ENCODE results near the gene CCR2.
"Not testable (repeated sequence)": the region's sequence is repeated elsewhere in the genome, so short reads cannot be mapped to it uniquely, and the experiment has no call there.

CCR2 gene

GRCh38 chr3:46391526-46391925 is 37.6 kb downstream of the CCR2 start:
- H3K36me3 ChIP-seq (ENCODE audit: control insufficient read depth in 1 of 2, insufficient read depth in 2 of 2, low read length in 2 of 2); H3K9ac ChIP-seq (ENCODE audit: low read depth in 1 of 2, low read length in 2 of 2); H3K4me3 ChIP-seq (ENCODE audit: low read depth in 1 of 2, low read length in 2 of 2); H3K27me3 ChIP-seq (ENCODE audit: control insufficient read depth in 1 of 2, insufficient read depth in 2 of 2, low read length in 2 of 2); H3K4me1 ChIP-seq (ENCODE audit: control insufficient read depth in 1 of 2, insufficient read depth in 2 of 2, low read length in 2 of 2); H3K27ac ChIP-seq (ENCODE audit: low read depth, low read length); H3K9me3 ChIP-seq (ENCODE audit: control insufficient read depth in 1 of 2, low read length in 2 of 2): not testable (repeated sequence)

DNA sequence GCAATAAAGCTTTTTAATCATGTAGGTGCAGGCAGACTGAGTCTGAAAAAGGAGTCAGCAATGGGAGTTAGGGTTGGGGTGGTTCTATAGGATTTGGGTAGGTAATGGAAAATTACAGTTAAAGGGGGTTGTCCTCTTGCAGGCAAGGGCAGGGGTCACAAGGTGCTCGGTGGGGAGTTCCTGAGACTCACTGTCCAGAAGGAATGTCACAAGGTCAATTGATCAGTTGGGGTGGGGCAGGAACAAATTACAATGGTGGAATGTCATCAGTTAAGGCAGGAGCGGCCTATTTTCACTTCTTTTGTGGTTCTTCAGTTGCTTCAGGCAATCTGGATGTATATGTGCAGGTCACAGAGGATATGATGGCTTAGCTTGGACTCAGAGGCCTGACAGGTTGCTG is 39.1 kb downstream of the CCR2 start:
- Histone ChIP-seq H3K27ac (ENCODE audit: low read depth, low read length) (no peak overlapping the region), H3K9ac (ENCODE audit: low read depth in 1 of 2, low read length in 2 of 2) (no peak overlapping the region), H3K4me1 (ENCODE audit: control insufficient read depth in 1 of 2, insufficient read depth in 2 of 2, low read length in 2 of 2) (peaks cover 6 to 7% of the 10 kb centered on the region in 2 donors), H3K36me3 (ENCODE audit: control insufficient read depth in 1 of 2, insufficient read depth in 2 of 2, low read length in 2 of 2) (no peaks in the 10 kb centered on the region), H3K9me3 (ENCODE audit: control insufficient read depth in 1 of 2, low read length in 2 of 2) (no peaks in the 10 kb centered on the region), H3K4me3 (ENCODE audit: low read depth in 1 of 2, low read length in 2 of 2) (no peak overlapping the region), H3K27me3 (ENCODE audit: control insufficient read depth in 1 of 2, insufficient read depth in 2 of 2, low read length in 2 of 2) (no peaks in the 10 kb centered on the region)

GRCh38 chr3:46393554-46394434 is 39.9 kb downstream of the CCR2 start:
- no peaks in the 10 kb centered on the region for H3K27me3 ChIP-seq (ENCODE audit: control insufficient read depth in 1 of 2, insufficient read depth in 2 of 2, low read length in 2 of 2)
- H3K27ac ChIP-seq (ENCODE audit: low read depth, low read length), result no peak overlapping the region
- H3K9ac ChIP-seq (ENCODE audit: low read depth in 1 of 2, low read length in 2 of 2), result no peak overlapping the region
- H3K4me3 ChIP-seq (ENCODE audit: low read depth in 1 of 2, low read length in 2 of 2), result no peak overlapping the region
- no peaks in the 10 kb centered on the region for H3K36me3 ChIP-seq (ENCODE audit: control insufficient read depth in 1 of 2, insufficient read depth in 2 of 2, low read length in 2 of 2)
- no peaks in the 10 kb centered on the region for H3K9me3 ChIP-seq (ENCODE audit: control insufficient read depth in 1 of 2, low read length in 2 of 2)
- peaks cover 6 to 7% of the 10 kb centered on the region in 2 donors for H3K4me1 ChIP-seq (ENCODE audit: control insufficient read depth in 1 of 2, insufficient read depth in 2 of 2, low read length in 2 of 2)

DNA sequence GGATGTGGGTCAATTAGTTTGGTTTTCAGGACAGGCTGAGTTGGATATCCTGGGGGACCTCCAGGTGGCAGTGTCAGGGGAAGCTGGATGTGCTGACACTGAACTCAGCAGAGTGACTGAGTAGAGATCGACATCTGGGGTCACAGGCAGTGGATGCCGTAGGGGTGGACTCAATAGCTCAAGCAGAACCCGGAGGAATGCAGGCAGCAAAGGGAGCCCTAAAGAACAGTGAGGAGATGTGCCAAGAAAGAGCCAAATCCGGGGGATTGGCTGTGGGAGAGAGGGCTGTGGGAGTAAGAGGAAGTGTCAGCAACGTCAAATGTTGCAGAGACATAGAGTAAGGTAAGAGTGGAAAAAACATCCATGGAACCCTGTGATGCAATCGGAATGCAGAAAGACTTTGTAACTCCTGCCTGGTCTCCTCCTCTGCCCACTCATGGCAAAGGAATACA is 41.3 kb downstream of the CCR2 start:
- Histone ChIP-seq H3K36me3 (ENCODE audit: control insufficient read depth in 1 of 2, insufficient read depth in 2 of 2, low read length in 2 of 2) (no peaks in the 10 kb centered on the region), H3K27me3 (ENCODE audit: control insufficient read depth in 1 of 2, insufficient read depth in 2 of 2, low read length in 2 of 2) (no peaks in the 10 kb centered on the region), H3K4me1 (ENCODE audit: control insufficient read depth in 1 of 2, insufficient read depth in 2 of 2, low read length in 2 of 2) (peaks cover 6 to 7% of the 10 kb centered on the region in 2 donors), H3K4me3 (ENCODE audit: low read depth in 1 of 2, low read length in 2 of 2) (no peak overlapping the region), H3K27ac (ENCODE audit: low read depth, low read length) (no peak overlapping the region), H3K9me3 (ENCODE audit: control insufficient read depth in 1 of 2, low read length in 2 of 2) (no peaks in the 10 kb centered on the region), H3K9ac (ENCODE audit: low read depth in 1 of 2, low read length in 2 of 2) (no peak overlapping the region)

DNA sequence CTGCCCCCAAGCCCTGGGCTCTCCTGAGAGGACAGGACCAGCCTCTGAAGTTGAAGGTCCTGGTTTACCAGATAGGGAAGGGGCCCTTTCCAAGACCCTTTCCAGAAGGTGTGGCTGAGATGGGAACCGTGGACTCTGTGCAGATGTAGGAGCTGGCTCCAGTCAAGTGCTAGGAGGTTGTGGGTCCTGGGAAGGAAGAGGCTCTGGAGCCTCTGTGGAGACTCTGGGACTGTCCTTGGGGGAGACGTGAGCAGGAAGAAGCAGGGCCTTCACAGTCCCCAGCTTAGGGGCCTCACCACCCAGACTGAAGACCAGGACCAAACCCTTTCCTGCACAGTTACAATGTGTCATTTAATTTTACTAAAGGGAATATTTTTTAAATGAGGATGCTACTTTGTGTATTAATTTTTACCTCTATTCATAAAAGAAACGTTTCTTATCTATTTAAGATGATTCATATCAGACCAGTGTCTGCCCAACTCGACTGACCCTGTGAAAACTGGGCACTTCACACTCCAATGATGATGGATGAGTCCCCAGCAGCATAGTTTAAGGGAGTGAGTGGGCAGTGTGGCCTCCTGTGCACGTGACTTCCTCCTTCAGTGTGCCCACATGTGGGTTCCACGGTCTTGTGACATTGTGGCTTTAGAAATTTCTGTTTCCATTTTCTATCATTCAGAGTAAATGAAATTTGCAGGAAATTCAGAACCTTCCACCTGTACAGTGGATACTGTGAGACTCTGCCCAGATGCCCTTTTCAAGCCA is 42.0 kb downstream of the CCR2 start:
- H3K9ac ChIP-seq (ENCODE audit: low read depth in 1 of 2, low read length in 2 of 2), result no peak overlapping the region
- no peak overlapping the region for H3K27ac ChIP-seq (ENCODE audit: low read depth, low read length)
- H3K9me3 ChIP-seq (ENCODE audit: control insufficient read depth in 1 of 2, low read length in 2 of 2), result no peaks in the 10 kb centered on the region
- H3K36me3 ChIP-seq (ENCODE audit: control insufficient read depth in 1 of 2, insufficient read depth in 2 of 2, low read length in 2 of 2), result no peaks in the 10 kb centered on the region
- H3K4me3 ChIP-seq (ENCODE audit: low read depth in 1 of 2, low read length in 2 of 2), result no peak overlapping the region
- H3K4me1 ChIP-seq (ENCODE audit: control insufficient read depth in 1 of 2, insufficient read depth in 2 of 2, low read length in 2 of 2), result peaks cover 6 to 7% of the 10 kb centered on the region in 2 donors
- H3K27me3 ChIP-seq (ENCODE audit: control insufficient read depth in 1 of 2, insufficient read depth in 2 of 2, low read length in 2 of 2), result no peaks in the 10 kb centered on the region

DNA sequence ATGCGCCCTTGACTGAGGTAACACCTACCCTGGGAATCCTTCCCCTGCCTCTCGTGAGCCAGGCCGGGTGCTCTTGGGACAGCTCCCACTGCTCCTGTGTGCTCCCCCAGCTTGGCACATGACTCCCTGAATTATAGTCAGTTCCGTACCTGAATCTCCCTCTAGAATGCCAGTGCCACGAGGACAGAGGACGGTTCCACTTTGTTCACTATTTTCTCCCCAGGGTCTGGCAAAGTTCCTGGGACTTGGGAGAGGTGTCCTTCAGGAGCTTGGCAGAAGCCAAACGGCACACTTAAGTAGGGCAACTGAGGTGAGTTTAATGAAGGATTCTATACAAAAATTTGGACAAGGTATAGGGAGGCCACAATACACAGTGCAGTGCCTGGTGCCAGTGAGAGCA is 43.2 kb downstream of the CCR2 start:
- Histone ChIP-seq H3K9me3 (ENCODE audit: control insufficient read depth in 1 of 2, low read length in 2 of 2) (no peaks in the 10 kb centered on the region), H3K27ac (ENCODE audit: low read depth, low read length) (no peak overlapping the region), H3K27me3 (ENCODE audit: control insufficient read depth in 1 of 2, insufficient read depth in 2 of 2, low read length in 2 of 2) (no peaks in the 10 kb centered on the region), H3K9ac (ENCODE audit: low read depth in 1 of 2, low read length in 2 of 2) (no peak overlapping the region), H3K4me1 (ENCODE audit: control insufficient read depth in 1 of 2, insufficient read depth in 2 of 2, low read length in 2 of 2) (peaks cover 6 to 7% of the 10 kb centered on the region in 2 donors), H3K4me3 (ENCODE audit: low read depth in 1 of 2, low read length in 2 of 2) (no peak overlapping the region), H3K36me3 (ENCODE audit: control insufficient read depth in 1 of 2, insufficient read depth in 2 of 2, low read length in 2 of 2) (no peaks in the 10 kb centered on the region)

- no peak overlapping the region for H3K27ac ChIP-seq (ENCODE audit: low read depth, low read length)
- H3K9me3 ChIP-seq (ENCODE audit: control insufficient read depth in 1 of 2, low read length in 2 of 2), result no peaks in the 10 kb centered on the region
- no peak overlapping the region for H3K9ac ChIP-seq (ENCODE audit: low read depth in 1 of 2, low read length in 2 of 2)
- H3K27me3 ChIP-seq (ENCODE audit: control insufficient read depth in 1 of 2, insufficient read depth in 2 of 2, low read length in 2 of 2), result no peaks in the 10 kb centered on the region
- no peaks in the 10 kb centered on the region for H3K36me3 ChIP-seq (ENCODE audit: control insufficient read depth in 1 of 2, insufficient read depth in 2 of 2, low read length in 2 of 2)
- peaks cover 6 to 7% of the 10 kb centered on the region in 2 donors for H3K4me1 ChIP-seq (ENCODE audit: control insufficient read depth in 1 of 2, insufficient read depth in 2 of 2, low read length in 2 of 2)
- no peak overlapping the region for H3K4me3 ChIP-seq (ENCODE audit: low read depth in 1 of 2, low read length in 2 of 2)
Observed at GRCh38 chr3:46398186-46398955, 44.5 kb downstream of the CCR2 start.

DNA sequence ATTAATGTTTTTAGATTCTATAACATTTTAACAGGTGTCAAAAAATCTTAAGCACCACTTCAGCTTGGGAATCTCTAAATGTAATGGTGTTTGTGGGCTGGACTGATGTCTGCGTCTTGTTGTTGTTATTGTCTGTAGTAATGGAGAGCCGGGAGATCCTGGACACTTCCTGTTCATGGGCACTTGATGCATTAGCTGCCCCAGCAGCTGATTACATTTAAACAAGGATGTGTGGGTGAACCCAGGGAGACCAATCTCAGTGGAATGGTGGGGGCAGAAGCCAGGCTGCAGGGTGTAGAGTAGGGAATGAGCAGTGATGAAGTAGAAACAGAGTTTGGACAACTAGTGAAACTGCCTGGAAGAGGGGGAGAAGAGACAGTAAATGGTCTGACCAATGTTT is 45.2 kb downstream of the CCR2 start:
- no peaks in the 10 kb centered on the region for H3K9me3 ChIP-seq (ENCODE audit: control insufficient read depth in 1 of 2, low read length in 2 of 2)
- H3K4me3 ChIP-seq (ENCODE audit: low read depth in 1 of 2, low read length in 2 of 2), result no peak overlapping the region
- no peaks in the 10 kb centered on the region for H3K27me3 ChIP-seq (ENCODE audit: control insufficient read depth in 1 of 2, insufficient read depth in 2 of 2, low read length in 2 of 2)
- H3K9ac ChIP-seq (ENCODE audit: low read depth in 1 of 2, low read length in 2 of 2), result no peak overlapping the region
- no peak overlapping the region for H3K27ac ChIP-seq (ENCODE audit: low read depth, low read length)
- H3K36me3 ChIP-seq (ENCODE audit: control insufficient read depth in 1 of 2, insufficient read depth in 2 of 2, low read length in 2 of 2), result no peaks in the 10 kb centered on the region
- H3K4me1 ChIP-seq (ENCODE audit: control insufficient read depth in 1 of 2, insufficient read depth in 2 of 2, low read length in 2 of 2), result peaks cover 6 to 7% of the 10 kb centered on the region in 2 donors

DNA sequence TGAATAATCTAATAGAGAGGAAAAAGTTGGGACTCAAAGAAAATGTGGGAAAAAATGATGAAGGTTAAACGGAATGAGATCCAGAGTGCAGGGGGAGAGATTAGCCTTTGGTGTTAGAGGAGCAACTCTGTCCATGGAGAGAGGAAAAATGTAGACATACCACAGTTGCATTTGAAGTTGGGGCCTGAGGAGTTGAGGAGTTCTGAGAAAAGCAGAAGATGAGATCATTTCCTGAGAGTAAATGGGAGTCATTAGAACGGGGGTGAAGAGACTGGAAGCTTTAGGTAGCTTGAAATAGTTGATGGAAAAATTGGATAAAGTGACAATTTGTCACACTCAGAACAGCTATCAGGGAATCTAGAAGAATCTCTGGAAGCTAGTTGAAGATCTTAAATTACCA is 45.6 kb downstream of the CCR2 start:
- Histone ChIP-seq H3K9ac (ENCODE audit: low read depth in 1 of 2, low read length in 2 of 2) (no peak overlapping the region), H3K36me3 (ENCODE audit: control insufficient read depth in 1 of 2, insufficient read depth in 2 of 2, low read length in 2 of 2) (no peaks in the 10 kb centered on the region), H3K27ac (ENCODE audit: low read depth, low read length) (no peak overlapping the region), H3K9me3 (ENCODE audit: control insufficient read depth in 1 of 2, low read length in 2 of 2) (no peaks in the 10 kb centered on the region), H3K4me3 (ENCODE audit: low read depth in 1 of 2, low read length in 2 of 2) (no peak overlapping the region), H3K27me3 (ENCODE audit: control insufficient read depth in 1 of 2, insufficient read depth in 2 of 2, low read length in 2 of 2) (no peaks in the 10 kb centered on the region), H3K4me1 (ENCODE audit: control insufficient read depth in 1 of 2, insufficient read depth in 2 of 2, low read length in 2 of 2) (peaks cover 9 to 10% of the 10 kb centered on the region in 2 donors)

All from duodenal mucosa (tissue), 2 donors.